Midbrain (tissue), 1 donor: ENCODE results near the gene PNN.
"Not testable (repeated sequence)": the region's sequence is repeated elsewhere in the genome, so short reads cannot be mapped to it uniquely, and the experiment has no call there.

Experiments
- DNase-seq: peaks from one replicate; lab custom pipeline; 2025; lab: John Stamatoyannopoulos, UW

The PNN gene

DNA sequence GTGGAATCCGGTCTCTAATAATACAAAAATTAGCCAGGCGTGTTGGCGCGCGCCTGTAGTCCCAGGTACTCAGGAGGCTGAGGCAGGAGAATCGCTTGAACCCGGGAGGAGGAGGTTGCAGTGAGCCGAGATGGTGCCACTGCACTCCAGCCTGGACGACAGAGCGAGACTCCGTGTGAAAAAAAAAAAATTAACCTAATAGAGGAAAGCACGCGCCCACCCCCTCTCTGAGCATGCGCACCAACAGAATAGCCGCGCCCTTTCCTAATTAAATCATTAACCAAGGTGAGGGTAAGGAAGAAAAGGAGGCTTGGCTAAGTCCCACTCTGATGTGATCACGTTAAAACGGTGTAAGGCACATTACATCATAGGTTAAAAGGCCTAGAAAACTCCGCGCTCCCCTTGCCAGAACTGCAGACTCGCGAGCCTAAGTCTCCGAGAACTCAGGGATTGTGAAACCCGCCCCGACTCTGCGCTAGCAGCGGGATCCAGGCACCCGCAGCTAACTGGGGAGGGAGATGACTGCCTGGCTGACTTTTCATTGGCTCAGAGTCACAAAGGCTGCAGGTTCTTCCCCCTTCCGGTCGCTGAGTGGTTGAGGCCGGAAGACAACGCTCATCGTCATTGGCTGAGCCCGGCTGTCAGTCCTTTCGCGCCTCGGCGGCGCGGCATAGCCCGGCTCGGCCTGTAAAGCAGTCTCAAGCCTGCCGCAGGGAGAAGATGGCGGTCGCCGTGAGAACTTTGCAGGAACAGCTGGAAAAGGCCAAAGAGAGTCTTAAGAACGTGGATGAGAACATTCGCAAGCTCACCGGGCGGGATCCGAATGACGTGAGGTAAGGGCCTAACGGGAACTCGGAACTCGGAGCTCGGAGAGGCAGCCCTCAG, at the start of gene PNN:
PNN (plus strand) TSS at position 695 of the 885 bp plus-strand sequence; CDS start at position 721, 26 bp downstream.
- DNase-seq = peak; percentile 99

DNA sequence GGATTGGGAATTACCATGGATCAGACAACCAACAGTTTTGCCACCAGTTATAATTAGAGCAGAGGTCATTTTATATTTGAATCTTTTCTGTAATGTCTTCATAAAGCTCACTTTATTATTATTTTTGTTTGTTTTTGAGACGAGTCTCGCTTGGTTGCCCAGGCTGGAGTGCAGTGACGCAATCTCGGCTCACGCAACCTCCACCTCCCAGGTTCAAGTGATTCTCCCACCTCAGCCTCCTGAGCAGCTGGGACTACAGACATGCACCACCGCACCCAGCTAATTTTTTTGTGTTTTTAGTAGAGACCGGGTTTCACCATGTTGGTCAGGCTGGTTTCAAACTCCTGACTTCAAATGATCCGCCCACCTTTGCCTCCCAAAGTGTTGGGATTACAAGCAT, 37.2 kb upstream of the PNN start:
- DNase-seq = not testable (repeated sequence)

DNA sequence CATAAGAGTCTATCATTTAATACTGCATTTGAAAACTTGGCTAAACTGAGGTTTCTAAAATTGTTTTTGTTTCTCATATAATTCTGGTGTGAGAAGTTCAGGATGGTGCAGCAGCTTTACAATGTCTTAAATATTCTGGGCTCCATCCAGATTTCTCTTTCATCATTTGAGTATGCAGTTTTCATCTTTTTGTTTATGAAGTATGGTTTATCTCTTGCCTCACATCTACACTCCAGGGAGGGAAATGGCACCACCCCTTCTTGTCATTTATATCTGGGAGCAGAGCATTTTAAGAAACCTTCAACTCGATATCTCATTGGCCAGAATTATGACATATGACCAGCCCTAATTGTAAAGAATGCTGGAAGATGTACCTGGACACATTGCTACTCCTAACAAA, 36.6 kb upstream of the PNN start:
- no peak for DNase-seq

DNA sequence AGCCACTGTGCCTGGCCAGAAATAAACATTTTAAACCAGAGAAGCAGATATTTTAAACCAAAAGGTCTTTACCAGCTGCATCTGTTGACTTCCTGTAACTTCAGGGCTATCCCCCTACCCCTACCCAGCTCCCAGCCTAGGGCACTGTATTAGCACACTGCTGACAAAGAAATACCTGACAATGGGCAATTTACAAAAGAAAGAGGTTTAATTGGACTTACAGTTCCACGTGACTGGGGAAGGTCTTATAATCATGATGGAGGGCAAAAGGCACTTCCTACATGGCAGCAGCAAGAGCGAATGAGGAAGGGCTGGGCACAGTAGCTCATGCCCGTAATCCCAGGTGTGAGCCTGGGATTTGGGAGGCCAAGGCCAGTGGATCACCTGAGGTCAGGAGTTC, 34.9 kb upstream of the PNN start:
- no peak for DNase-seq

DNA sequence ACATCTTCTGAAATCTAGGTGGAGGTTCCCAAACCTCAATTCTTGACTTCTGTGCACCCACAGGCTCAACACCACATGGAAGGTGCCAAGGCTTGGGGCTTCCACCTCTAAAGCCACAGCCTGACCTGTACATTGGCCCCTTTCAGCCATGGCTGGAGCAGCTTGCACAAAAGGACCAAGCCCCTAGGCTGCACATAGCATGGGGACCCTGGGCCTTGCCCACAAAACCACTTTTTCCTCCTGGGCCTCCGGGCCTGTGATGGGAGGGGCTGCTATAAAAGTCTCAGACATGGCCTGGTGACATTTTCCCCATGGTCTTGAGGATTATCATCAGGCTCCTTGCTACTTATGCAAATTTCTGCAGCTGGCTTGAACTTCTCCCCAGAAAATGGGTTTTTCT, 33.4 kb upstream of the PNN start:
- not testable (repeated sequence) for DNase-seq

DNA sequence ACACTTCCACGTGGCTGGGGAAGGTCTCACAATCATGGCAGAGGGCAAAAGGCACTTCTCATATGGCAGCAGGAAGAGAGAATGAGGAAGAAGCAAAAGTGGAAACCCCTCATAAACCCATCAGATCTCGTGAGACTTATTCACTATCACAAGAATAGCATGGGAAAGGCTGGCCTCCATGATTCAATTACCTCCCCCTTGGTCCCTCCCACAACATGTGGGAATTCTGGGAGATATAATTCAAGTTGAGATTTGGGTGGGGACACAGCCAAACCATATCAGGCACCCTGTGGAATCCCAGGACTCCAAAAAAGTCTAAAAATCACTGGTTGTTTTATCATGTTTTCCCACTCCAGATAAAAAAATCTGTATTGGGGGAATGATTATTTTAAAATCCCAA, 31.8 kb upstream of the PNN start:
- not testable (repeated sequence) for DNase-seq

DNA sequence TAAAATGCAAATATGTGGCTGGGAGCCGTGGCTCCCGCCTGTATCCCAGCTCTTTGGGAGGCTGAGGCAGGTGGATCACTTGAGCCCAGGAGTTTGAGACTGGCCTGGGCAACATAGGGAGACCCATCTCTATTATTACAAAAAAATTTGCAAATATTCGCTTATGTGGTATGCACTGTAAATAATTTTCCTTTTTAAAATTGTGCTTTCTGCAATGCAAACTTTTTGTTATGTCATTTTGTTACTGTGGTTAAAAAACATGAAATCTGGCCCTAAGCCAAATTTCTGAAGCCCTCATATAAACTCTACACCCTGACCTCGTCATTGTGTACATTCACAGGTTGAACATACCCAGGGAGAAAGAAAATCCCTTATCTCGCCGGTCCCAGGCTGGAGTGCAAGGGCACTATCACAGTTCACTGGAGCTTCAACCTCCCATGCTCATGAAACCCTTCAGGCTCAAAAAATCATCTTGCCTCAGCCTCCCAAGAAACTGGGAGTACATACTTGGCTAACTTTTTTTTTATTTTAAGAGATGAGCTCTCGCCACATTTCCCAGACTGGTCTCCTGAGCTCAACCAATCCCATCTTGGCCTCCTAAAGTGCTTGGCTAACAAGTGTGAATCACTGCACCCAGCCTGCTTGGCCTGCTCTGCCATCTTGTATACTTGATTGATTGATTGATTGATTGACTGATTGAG, 29.6 kb upstream of the PNN start:
- DNase-seq = no peak

DNA sequence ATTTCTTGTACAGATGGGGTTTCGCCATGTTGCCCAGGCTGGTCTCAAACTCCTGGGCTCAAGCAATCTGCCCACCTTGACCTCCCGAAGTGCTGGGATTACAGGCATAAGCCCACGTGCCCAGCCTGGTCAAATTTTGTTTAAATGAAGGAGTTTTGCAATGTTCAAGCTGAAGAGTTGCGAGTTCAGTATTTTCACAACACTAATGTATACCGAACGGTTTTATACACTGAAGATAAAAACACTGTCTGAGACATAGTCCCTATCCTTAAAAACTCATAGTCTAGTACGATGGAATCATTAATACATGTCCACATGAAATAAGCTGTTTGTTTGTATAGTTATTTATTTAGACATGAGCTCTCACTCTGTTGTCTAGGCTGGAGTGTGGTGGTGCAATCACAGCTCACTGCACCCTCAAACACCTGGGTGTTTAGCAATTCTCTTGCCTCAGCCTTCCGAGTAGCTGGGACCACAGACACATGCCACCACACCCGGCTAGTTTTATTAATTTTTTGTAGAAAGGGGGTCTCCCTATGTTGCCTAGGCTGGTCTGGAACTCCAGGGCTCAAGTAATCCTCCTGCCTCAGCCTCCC, 20.4 kb upstream of the PNN start:
- no peak for DNase-seq

DNA sequence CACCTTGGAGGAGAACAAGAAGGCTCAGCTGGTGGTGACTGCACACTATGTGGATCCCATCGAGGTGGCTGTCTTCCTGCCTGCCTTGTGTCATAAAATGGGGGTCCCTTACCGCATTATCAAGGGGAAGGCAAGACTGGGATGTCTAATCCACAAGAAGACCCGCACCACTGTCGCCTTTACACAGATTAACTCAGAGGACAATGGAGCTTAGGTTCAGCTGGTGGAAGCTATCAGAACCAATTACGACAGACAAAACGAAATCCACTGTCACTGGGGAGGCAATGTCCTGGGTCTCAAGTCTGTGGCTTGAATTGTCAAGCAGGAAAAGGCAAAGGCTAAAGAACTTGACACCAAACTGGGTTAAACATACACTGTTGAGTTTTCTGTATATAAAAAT, 17.6 kb upstream of the PNN start:
- no peak for DNase-seq

DNA sequence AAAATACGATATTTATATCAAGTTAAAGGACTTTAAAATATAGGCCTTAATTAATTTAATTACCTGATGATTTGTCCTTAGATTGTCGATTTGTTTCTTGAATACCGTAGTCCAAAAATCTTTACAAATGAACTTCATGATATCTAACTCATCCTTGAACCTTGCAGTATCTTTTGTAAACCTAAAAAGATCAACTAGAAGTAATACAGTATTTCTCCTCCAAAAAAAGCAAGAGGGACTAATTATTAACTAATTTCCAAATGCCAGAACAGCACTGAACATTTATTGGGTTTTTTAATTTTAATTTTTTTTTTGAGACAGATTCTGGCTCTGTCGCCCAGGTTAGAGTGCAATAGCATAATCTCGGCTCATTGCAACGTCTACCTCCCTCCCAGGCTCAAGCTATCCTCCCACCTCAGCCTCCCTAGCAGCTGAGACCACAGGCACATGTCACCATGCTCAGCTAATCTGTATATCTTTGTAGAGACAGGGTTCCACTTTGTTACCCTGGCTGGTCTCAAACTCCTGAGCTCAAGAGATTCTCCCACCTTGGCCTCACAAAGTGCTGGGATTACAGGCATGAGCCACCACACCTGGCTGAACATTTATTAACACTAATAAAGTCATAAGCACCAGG, 16.7 kb upstream of the PNN start:
- DNase-seq = no peak

DNA sequence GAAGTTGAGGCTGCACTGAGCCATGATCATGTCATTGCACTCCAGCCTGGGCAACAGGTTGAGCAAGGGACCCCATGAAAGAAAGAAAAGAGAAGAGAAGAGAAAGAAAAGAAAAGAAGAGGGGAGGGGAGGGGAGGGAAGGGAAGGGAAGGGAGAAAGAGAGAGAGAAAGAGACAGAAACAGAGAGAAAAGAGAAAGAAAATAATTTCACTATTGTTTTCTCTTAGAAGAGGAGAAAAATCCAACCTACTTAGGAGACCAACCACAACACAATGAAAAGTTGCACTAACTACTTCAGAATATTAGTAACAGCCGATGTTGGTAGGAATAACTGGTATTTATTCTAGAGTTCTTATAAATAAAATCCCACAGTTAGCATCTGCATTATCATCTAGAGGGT, 14.6 kb upstream of the PNN start:
- no peak for DNase-seq

DNA sequence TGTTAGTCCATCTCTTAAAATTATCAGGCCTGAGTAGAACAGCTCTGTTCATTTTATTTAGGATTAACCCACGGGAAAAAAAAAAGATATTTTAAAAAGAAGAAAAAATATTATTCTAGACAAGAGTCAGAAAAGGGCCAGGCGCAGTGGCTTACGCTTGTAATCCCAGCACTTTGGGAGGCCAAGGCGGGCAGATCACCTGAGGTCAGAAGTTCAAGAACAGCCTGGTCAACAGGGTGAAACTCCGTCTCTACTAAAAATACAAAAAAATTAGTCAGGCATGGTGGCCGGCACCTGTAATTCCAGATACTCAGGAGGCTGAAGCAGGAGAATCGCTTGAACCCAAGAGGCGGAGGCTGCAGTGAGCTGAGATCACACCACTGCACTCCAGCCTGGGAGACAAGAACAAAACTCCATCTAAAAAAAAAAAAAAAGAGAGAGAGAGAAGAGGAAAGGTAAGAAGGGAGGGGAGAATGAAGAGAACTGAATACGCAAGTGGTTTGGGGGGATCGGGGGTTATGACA, 7.2 kb upstream of the PNN start:
- DNase-seq = not testable (repeated sequence)

DNA sequence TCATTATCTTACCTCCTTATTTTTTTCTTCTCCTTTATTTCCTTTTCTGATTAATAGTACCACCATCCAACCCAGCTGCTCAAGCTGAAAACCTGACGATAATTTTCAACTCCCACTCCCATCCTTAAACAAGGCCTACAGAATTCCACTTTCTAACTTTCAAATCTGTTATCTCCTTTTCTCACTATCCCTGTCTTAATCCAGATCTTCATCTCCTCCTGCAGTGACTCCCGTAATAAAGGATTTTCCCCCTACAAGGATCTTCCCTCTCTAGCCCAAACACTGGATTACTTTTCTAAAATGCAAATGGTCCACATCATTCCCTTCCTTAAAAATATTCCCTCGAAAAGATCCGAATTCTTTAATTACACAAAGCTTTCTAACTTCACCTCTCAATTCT, 6.5 kb upstream of the PNN start:
- no peak for DNase-seq

DNA sequence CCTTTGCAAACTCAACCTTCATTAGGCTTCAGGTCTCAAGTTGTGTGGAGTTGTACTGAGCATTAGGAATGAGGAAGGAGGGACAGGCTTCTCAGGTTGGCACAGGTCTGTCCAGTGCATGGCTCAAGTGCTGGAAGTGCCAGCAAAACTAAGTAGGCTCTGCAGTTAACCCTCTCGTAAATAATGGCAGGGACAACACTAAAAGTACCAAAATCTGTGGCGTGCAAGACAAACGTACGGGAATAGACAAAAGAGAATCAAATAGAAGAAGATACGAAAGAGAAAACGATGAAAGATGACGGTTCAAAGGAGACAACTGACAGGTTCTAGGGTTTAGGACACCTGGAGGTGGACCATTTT, 5.5 kb upstream of the PNN start:
- peak; percentile 32 for DNase-seq

DNA sequence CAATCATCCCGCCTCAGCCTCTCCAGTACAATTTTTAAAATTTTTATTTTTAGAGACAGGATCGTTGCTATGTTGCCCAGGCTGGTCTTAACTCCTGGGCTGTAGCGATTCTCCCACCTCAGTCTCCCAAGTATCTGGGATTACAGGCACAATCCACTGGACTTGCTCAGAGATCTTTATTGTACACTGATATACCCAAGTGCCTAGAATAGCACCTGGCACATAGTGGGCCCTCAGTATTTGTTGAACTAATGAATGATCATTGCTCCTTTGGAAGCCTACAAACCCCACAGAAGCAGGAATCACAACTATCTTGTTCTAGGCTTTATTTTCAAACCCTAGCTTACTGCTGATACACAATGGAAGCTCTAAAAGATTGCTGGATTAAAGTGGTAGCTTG, 1.9 kb upstream of the PNN start:
- no peak for DNase-seq

DNA sequence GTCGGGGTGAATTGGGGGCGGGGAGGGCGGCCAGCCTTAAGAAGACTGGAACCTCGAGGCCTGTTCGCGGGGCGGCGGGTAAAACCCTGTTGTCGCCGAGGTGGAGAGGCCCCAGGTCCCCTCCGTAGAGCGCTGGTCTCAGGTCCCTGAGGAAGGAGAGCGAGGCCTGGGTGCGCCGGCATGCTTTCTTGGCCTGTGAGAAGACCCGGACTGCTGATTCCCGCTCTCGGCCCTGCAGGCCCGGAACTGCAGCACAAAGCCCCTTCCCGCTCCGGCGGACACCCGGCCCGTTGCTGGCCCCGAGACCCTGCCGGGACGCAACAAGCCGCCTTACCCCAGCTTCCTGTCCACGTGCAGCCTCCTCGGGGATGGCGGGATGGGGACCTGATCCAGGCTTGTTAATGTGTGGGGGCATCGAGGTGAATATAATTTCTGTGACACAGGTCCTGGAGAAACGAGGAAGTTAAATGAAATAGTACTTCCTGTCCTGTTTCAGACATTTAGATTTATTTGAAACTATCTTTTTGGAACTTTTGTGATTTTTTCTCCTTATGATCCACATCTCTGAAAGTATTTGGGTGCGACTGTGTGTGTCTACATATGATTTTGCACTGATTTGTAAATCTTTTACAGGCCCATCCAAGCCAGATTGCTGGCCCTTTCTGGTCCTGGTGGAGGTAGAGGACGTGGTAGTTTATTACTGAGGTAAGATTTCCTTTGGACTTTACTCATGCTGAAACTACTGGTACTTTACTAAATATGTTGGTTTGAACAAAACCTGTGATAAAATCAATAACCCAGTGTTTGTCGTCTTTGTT, 600 bp downstream of the PNN start:
- no peak for DNase-seq

DNA sequence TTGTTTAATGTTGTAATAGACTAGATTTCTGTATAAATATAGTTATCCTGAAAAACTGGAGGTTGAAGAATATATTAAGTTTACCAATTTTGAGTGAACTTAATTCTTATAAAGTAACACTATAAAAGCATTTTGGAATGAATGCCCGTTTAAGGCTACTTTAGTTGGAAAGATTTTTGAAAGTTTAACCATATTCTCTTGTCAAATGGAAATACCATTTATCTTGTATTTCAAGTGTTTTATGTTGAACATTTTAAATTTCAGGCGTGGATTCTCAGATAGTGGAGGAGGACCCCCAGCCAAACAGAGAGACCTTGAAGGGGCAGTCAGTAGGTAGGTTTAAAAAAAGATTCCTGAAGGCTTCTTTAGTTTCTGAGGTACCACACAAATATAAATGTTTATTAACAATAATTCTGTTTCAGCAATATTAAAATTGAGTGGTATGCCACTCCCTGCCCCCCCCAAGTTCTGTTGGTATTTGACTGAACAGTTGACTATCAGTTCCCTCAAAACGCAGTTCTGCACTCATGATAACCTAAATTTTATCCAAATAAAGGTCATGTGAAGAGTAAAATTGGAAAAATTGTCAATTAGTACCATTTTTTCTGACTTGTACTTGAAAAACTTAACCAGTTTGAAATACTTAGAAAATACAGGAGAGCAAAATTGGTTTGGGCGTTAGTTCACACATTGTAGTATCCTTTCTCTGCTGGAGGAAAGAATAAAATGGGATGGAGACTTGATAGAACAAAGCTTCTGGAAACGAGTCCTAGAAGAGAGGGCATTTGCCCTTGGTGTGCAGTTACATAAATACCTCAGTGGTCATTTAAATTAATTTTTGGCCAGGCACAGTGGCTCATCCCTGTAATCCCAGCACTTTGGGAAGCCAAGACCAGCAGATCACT, 1.5 kb downstream of the PNN start:
- DNase-seq = no peak

DNA sequence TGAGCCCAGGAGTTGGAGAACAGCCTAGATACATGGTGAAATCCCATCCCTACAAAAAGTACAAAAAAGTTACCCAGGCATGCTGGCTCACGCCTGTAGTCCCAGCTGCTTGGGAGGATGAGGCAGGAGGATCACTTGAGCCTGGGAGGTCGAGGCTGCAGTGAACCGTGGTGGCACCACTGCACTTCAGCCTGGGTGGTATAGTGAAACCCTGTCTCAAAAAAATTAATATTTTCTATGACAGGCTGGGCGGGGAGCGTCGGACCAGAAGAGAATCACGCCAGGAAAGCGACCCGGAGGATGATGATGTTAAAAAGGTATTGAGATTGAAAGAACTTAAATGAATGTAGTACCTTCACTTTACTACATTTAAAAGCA, 2.1 kb downstream of the PNN start:
- no peak for DNase-seq

DNA sequence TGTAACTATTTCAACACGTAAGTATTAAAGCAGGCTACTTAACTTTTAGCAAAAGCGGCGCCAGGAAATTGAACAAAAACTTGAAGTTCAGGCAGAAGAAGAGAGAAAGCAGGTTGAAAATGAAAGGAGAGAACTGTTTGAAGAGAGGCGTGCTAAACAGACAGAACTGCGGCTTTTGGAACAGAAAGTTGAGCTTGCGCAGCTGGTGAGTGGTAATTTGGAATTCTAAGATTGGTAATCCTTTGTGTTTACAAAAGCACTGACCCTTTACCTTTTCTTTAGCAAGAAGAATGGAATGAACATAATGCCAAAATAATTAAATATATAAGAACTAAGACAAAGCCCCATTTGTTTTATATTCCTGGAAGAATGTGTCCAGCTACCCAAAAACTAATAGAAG, 4.0 kb downstream of the PNN start:
- no peak for DNase-seq

DNA sequence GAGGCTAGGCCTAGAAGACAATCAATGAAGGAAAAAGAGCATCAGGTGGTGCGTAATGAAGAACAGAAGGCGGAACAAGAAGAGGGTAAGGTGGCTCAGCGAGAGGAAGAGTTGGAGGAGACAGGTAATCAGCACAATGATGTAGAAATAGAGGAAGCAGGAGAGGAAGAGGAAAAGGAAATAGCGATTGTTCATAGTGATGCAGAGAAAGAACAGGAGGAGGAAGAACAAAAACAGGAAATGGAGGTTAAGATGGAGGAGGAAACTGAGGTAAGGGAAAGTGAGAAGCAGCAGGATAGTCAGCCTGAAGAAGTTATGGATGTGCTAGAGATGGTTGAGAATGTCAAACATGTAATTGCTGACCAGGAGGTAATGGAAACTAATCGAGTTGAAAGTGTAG, 5.5 kb downstream of the PNN start:
- no peak for DNase-seq
